Endothelial cell of umbilical vein (primary cell): ENCODE data around the gene MN1. TPM values are rescaled to one million over a fixed set of nuclear protein-coding genes. Genes with fewer than 3 reads are reported as not detected.

Source experiments
- BruUV-seq: library from RNA; stranded (reverse); fragments of 400-500 nt; replicated peaks from 2 replicates; lab custom pipeline; 2021; lab: Mats Ljungman, UMichigan
- CTCF ChIA-PET: fragments of 300-600, 350-600 bp; sonication (Branson Sonifier 250); formaldehyde crosslinking; loops from one replicate; lab custom pipeline; 2021; ENCODE audit warnings: antibody characterized with exemption, inconsistent platforms; lab: Charles Lee
- POLR2A ChIA-PET: fragments of 300-600, 350-600 bp; sonication (Branson Sonifier 250); formaldehyde crosslinking; loops from one replicate; lab custom pipeline; 2021; ENCODE audit warnings: antibody characterized with exemption, inconsistent platforms; lab: Charles Lee
- DNase-seq: peaks from one replicate; pipeline ENCODE4 v3.0.0-alpha.2; 2011; ENCODE audit warnings: low read depth, low spot score
- FAIRE-seq: peaks from 2 replicates; lab custom pipeline; 2011; peaks lifted over from hg19 to GRCh38; lab: Jason Lieb, UNC
- H2AFZ ChIP-seq: 2 replicates; pipeline ENCODE4 v1.6.0; 2012; ENCODE audit warnings: low read depth, low read length, control low read depth, inconsistent platforms
- H3K27ac ChIP-seq: 2 replicates; pipeline ENCODE4 v1.5.1; 2011; ENCODE audit warnings: low read depth, mild to moderate bottlenecking, control low read depth, low read length, moderate library complexity; ENCODE audit not compliant: insufficient read depth
- H3K27me3 ChIP-seq, 2 experiments: 2 replicates each; pipeline versions ENCODE4 v1.6.0 to v1.6.1; 2011; ENCODE audit warnings: low read length in 2 of 2, mixed read lengths in 1 of 2; ENCODE audit not compliant: control insufficient read depth in 2 of 2, insufficient read depth in 2 of 2
- H3K36me3 ChIP-seq, 2 experiments: 2 replicates in 1 of 2; 3 replicates in 1 of 2; pipeline ENCODE4 v1.5.1; 2011; ENCODE audit warnings: low read length in 2 of 2, mild to moderate bottlenecking in 1 of 2, moderate library complexity in 1 of 2; ENCODE audit not compliant: control insufficient read depth in 2 of 2, insufficient read depth in 2 of 2; ENCODE audit errors: extremely low read depth in 1 of 2
- H3K4me1 ChIP-seq: 3 replicates; pipeline ENCODE4 v1.5.1; 2011; ENCODE audit warnings: mild to moderate bottlenecking, low read length; ENCODE audit not compliant: control insufficient read depth, insufficient read depth; ENCODE audit errors: extremely low read depth
- H3K4me2 ChIP-seq: 2 replicates; pipeline ENCODE4 v1.6.1; 2011; ENCODE audit warnings: low read length, control low read depth, mixed read lengths; ENCODE audit not compliant: insufficient read depth
- H3K4me3 ChIP-seq, 3 experiments: fragments of 200-600 bp in 1 of 3; sonication (generic), shearing (Covaris generic) in 1 of 3; replicated peaks in 1 of 3; 2 replicates each; pipeline ENCODE4 v1.5.1; 2011 to 2016; ENCODE audit warnings: control low read depth in 3 of 3, low read length in 3 of 3, mild to moderate bottlenecking in 2 of 3, inconsistent platforms in 1 of 3, low read depth in 1 of 3, moderate library complexity in 1 of 3; ENCODE audit not compliant: insufficient read depth in 1 of 3
- H3K79me2 ChIP-seq: 2 replicates; pipeline ENCODE4 v1.6.0; 2012; ENCODE audit warnings: low read length, inconsistent platforms; ENCODE audit not compliant: control insufficient read depth, insufficient read depth
- H3K9ac ChIP-seq: replicated peaks from 2 replicates; pipeline ENCODE3; 2011; ENCODE audit warnings: low read length, control low read depth; ENCODE audit not compliant: insufficient read depth; ENCODE audit errors: extremely low read depth
- H3K9me1 ChIP-seq: replicated peaks from 3 replicates; pipeline ENCODE4 v1.6.0; 2011; ENCODE audit warnings: mild to moderate bottlenecking, low read length; ENCODE audit not compliant: control insufficient read depth, insufficient read depth; ENCODE audit errors: extremely low read depth
- H3K9me3 ChIP-seq: replicated peaks from 2 replicates; pipeline ENCODE4 v1.5.1; 2012; ENCODE audit warnings: low read length, inconsistent platforms; ENCODE audit not compliant: control insufficient read depth, insufficient read depth
- H4K20me1 ChIP-seq: replicated peaks from 2 replicates; pipeline ENCODE3; 2011; ENCODE audit warnings: mild to moderate bottlenecking, low read length; ENCODE audit not compliant: control insufficient read depth, insufficient read depth; ENCODE audit errors: extremely low read depth
- EZH2 ChIP-seq: IDR thresholded peaks from 2 replicates; pipeline ENCODE4 v1.6.1; 2012; ENCODE audit warnings: borderline replicate concordance, low read depth, mild to moderate bottlenecking, moderate library complexity, low read length, inconsistent platforms; ENCODE audit not compliant: severe bottlenecking
- FOS ChIP-seq: IDR thresholded peaks from 2 replicates; pipeline ENCODE4 v1.6.1; 2011; ENCODE audit warnings: mild to moderate bottlenecking, low read length, moderate library complexity, borderline replicate concordance; ENCODE audit not compliant: insufficient read depth
- JUN ChIP-seq: IDR thresholded peaks from 2 replicates; pipeline ENCODE4 v1.6.1; 2011; ENCODE audit warnings: borderline replicate concordance, low read depth; ENCODE audit not compliant: insufficient read length, insufficient read depth
- POLR2A ChIP-seq: IDR thresholded peaks from 2 replicates; pipeline ENCODE4 v1.6.1; 2012; ENCODE audit warnings: low read depth, mild to moderate bottlenecking, control low read depth, low read length
- POLR2AphosphoS5 ChIP-seq: IDR thresholded peaks from 2 replicates; pipeline ENCODE4 v1.6.1; 2012; ENCODE audit warnings: low read depth, mild to moderate bottlenecking, control low read depth, low read length, moderate library complexity; ENCODE audit not compliant: insufficient read depth
- dilution Hi-C: fragments of 300-500 bp; cut with MboI; formaldehyde crosslinking; loops from one replicate; pipeline ENCODE4 v1.15.0; 2019; ENCODE audit warnings: low sequenced_read_pairs; ENCODE audit not compliant: extremely low pct_ligation_motif_present
- intact Hi-C: fragments of 100-400 bp; cut with micrococcal nuclease; formaldehyde crosslinking; loops from one replicate; pipeline ENCODE4 v1.10.0; 2022
- polyA plus RNA-seq, 4 experiments: library from polyadenylated mRNA; depleted of rRNA in 3 of 4; stranded (reverse) in 3 of 4; unstranded in 1 of 4; fragments of >200 nt; gene quantifications; 2 replicates each; pipeline versions ENCODE4 v1.2.1 to v1.2.3, GENCODE V29; 2011 to 2012; ENCODE audit warnings: missing spikeins in 1 of 4
- total RNA-seq: library from RNA; stranded (reverse); gene quantifications from 2 replicates; pipeline ENCODE4 v1.2.3, GENCODE V29; 2021
- TF ChIP-seq, protein P1 (sequence below), 2 donors: IDR thresholded peaks; 1 replicate in 1 of 2; 2 replicates in 1 of 2; pipeline ENCODE4 v1.5.1; 2011; ENCODE audit warnings: low read length in 2 of 2, mild to moderate bottlenecking in 2 of 2, moderate library complexity in 2 of 2, control low read depth in 1 of 2, inconsistent platforms in 1 of 2, low read depth in 1 of 2; ENCODE audit not compliant: insufficient read depth in 1 of 2; ENCODE audit errors: extremely low read depth in 1 of 2

The MN1 gene
- total and polyA plus RNA-seq, 2 donors (not counting 3 experiments of a cell fraction or from before 2014, with no cell fraction given), result 3.8 to 5.2 TPM

- no TSS peak for BruUV-seq
- CTCF ChIA-PET, result no interaction called here
- FAIRE-seq, result peak; percentile 59
Observed at GRCh38 chr22:27779643-27780042, 21.9 kb downstream of the MN1 start.

More at GRCh38 chr22:27779643-27780042, 21.9 kb downstream of the MN1 start:
- Histone ChIP-seq H3K9me1 (no peaks in the 10 kb centered on the region), H3K9me3 (no peaks in the 10 kb centered on the region), H3K4me1 (peaks cover 9% of the 10 kb centered on the region), H3K4me2 (no peak overlapping the region), H2AFZ (no peak overlapping the region), H3K79me2 (no peaks in the 10 kb centered on the region), H3K27me3 (no peaks in the 10 kb centered on the region), H4K20me1 (no peaks in the 10 kb centered on the region), H3K27ac (no peak overlapping the region), H3K36me3 (no peaks in the 10 kb centered on the region), H3K9ac (no peak overlapping the region), H3K4me3 (no peak overlapping the region)
- TF ChIP-seq EZH2 (no peak), FOS (no peak), POLR2AphosphoS5 (no peak), JUN (no peak), POLR2A (no peak)
- TF ChIP-seq, protein P1, sequence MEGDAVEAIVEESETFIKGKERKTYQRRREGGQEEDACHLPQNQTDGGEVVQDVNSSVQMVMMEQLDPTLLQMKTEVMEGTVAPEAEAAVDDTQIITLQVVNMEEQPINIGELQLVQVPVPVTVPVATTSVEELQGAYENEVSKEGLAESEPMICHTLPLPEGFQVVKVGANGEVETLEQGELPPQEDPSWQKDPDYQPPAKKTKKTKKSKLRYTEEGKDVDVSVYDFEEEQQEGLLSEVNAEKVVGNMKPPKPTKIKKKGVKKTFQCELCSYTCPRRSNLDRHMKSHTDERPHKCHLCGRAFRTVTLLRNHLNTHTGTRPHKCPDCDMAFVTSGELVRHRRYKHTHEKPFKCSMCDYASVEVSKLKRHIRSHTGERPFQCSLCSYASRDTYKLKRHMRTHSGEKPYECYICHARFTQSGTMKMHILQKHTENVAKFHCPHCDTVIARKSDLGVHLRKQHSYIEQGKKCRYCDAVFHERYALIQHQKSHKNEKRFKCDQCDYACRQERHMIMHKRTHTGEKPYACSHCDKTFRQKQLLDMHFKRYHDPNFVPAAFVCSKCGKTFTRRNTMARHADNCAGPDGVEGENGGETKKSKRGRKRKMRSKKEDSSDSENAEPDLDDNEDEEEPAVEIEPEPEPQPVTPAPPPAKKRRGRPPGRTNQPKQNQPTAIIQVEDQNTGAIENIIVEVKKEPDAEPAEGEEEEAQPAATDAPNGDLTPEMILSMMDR (IDR thresholded peaks at IDR 0.05; ENCODE audit: extremely low read depth in 1 of 2, insufficient read depth in 1 of 2, low read depth in 1 of 2, low read length in 2 of 2), result no peak
- DNase-seq, result peak; percentile 19
- dilution Hi-C loops, result no loop called here
- POLR2A ChIA-PET, result no interaction called here
- intact Hi-C loops, result no loop called here
